A673 (cell line): ENCODE measurements around the gene RAPGEF2.

ENCODE experiments used
- EZH2 ChIP-seq: fragments of 200-600 bp; sonication (generic); IDR thresholded peaks from 2 replicates; pipeline ENCODE4 v1.6.1; 2017; ENCODE audit warnings: borderline replicate concordance, low read depth, mild to moderate bottlenecking, mixed read lengths, antibody characterized with exemption, low read length; ENCODE audit not compliant: poor library complexity, severe bottlenecking
- TF ChIP-seq, protein P1 (sequence below): fragments of 300-800, 200-600 bp; sonication (generic); conservative IDR thresholded peaks from 2 replicates; pipeline ENCODE4 v1.5.1; 2017; ENCODE audit warnings: low read depth, mild to moderate bottlenecking, antibody characterized with exemption, low read length, moderate library complexity, mixed read lengths

DNA sequence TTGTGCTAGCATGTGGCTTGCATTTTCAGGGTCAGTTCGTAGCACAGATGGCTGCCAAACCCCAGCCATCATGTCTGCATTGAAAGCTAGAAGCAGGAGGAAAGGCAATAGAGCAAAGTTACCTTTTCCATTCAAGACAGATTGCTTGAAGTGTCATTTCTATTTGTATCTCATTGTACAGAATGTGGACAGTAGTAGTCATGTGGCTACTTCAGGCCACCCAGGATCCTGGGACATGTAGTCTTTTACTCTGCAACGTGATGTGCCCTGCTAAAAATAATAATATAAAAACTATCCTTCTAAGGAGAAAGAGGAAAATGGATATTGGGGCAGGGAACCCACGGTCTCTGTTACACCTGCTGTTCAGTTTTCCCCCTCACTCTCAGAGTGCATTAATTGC, 118.4 kb downstream of the RAPGEF2 start:
- TF ChIP-seq, protein P1, sequence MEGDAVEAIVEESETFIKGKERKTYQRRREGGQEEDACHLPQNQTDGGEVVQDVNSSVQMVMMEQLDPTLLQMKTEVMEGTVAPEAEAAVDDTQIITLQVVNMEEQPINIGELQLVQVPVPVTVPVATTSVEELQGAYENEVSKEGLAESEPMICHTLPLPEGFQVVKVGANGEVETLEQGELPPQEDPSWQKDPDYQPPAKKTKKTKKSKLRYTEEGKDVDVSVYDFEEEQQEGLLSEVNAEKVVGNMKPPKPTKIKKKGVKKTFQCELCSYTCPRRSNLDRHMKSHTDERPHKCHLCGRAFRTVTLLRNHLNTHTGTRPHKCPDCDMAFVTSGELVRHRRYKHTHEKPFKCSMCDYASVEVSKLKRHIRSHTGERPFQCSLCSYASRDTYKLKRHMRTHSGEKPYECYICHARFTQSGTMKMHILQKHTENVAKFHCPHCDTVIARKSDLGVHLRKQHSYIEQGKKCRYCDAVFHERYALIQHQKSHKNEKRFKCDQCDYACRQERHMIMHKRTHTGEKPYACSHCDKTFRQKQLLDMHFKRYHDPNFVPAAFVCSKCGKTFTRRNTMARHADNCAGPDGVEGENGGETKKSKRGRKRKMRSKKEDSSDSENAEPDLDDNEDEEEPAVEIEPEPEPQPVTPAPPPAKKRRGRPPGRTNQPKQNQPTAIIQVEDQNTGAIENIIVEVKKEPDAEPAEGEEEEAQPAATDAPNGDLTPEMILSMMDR, result no peak
- TF ChIP-seq EZH2, result no peak
